Memory B cell (primary cell): ENCODE results near the gene RGS1.
"Not testable (repeated sequence)": the region's sequence is repeated elsewhere in the genome, so short reads cannot be mapped to it uniquely, and the experiment has no call there.

ENCODE experiments used
- ATAC-seq: fragments of 150-1000 bp; cut with Tn5 transposase; 2 replicates; pipeline ENCODE4 v1.10.0; 2021; ENCODE audit warnings: low read depth, mild to moderate bottlenecking, moderate library complexity
- DNase-seq, 2 donors: peaks; one replicate each; pipeline ENCODE4 v3.0.0; 2022; ENCODE audit warnings: low spot score in 2 of 2
- H3K27ac Mint-ChIP-seq: one replicate; pipeline ENCODE4 v1.8.0; 2022; ENCODE audit warnings: mild to moderate bottlenecking, moderate library complexity, mixed read lengths
- H3K27me3 Mint-ChIP-seq: one replicate; pipeline ENCODE4 v1.8.0; 2022; ENCODE audit warnings: mixed read lengths
- H3K36me3 Mint-ChIP-seq: one replicate; pipeline ENCODE4 v1.8.0; 2022; ENCODE audit warnings: mild to moderate bottlenecking, mixed read lengths
- H3K4me1 Mint-ChIP-seq: one replicate; pipeline ENCODE4 v1.8.0; 2022; ENCODE audit warnings: mixed read lengths
- H3K4me3 Mint-ChIP-seq: one replicate; pipeline ENCODE4 v1.8.0; 2022; ENCODE audit warnings: mild to moderate bottlenecking, moderate library complexity, mixed read lengths
- H3K9me3 Mint-ChIP-seq: one replicate; pipeline ENCODE4 v1.8.0; 2022; ENCODE audit warnings: mixed read lengths

Gene RGS1, protein sequence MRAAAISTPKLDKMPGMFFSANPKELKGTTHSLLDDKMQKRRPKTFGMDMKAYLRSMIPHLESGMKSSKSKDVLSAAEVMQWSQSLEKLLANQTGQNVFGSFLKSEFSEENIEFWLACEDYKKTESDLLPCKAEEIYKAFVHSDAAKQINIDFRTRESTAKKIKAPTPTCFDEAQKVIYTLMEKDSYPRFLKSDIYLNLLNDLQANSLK

GRCh38 chr1:192575499-192576189 lies at the start of gene RGS1:
TSS of gene RGS1 (plus strand) at chr1:192575773. CDS start at chr1:192575793, 20 bp downstream.
- Mint-ChIP-seq H3K36me3 (peaks cover 4% of the 10 kb centered on the region), H3K27me3 (no peaks in the 10 kb centered on the region), H3K9me3 (peaks cover 2% of the 10 kb centered on the region), H3K4me1 (peaks cover 11% of the 10 kb centered on the region), H3K27ac (peak within 1 kb of the TSS; percentile 97), H3K4me3 (peak within 1 kb of the TSS; percentile 67)
- ATAC-seq (peak; percentile 89), DNase-seq (peak; percentile 73 to 77)

- Mint-ChIP-seq H3K9me3 (no peaks in the 10 kb centered on the region), H3K4me3 (no peak overlapping the region), H3K27ac (no peak overlapping the region), H3K27me3 (peaks cover 1% of the 10 kb centered on the region), H3K4me1 (peaks cover 12% of the 10 kb centered on the region), H3K36me3 (no peaks in the 10 kb centered on the region)
- ATAC-seq, result no peak
- DNase-seq, result no peak
Observed at GRCh38 chr1:192527111-192527795, 48.3 kb upstream of the RGS1 start.

- Mint-ChIP-seq H3K27ac (no peak overlapping the region), H3K36me3 (no peaks in the 10 kb centered on the region), H3K9me3 (peaks cover 1% of the 10 kb centered on the region), H3K4me1 (peaks cover 12% of the 10 kb centered on the region), H3K27me3 (peaks cover 1% of the 10 kb centered on the region), H3K4me3 (no peak overlapping the region)
- DNase-seq (no peak), ATAC-seq (no peak)
Observed at GRCh38 chr1:192527950-192528349, 47.6 kb upstream of the RGS1 start.

GRCh38 chr1:192529031-192529755 lies 46.4 kb upstream of the RGS1 start:
- Mint-ChIP-seq H3K27me3 (peaks cover 1% of the 10 kb centered on the region), H3K27ac (no peak overlapping the region), H3K4me3 (no peak overlapping the region), H3K4me1 (peaks cover 12% of the 10 kb centered on the region), H3K9me3 (peaks cover 1% of the 10 kb centered on the region), H3K36me3 (no peaks in the 10 kb centered on the region)
- DNase-seq (no peak), ATAC-seq (no peak)

GRCh38 chr1:192529811-192530210 lies 45.8 kb upstream of the RGS1 start:
- H3K36me3 Mint-ChIP-seq, result no peaks in the 10 kb centered on the region
- peaks cover 12% of the 10 kb centered on the region for H3K4me1 Mint-ChIP-seq
- H3K27ac Mint-ChIP-seq, result no peak overlapping the region
- no peak overlapping the region for H3K4me3 Mint-ChIP-seq
- no peak for ATAC-seq
- H3K27me3 Mint-ChIP-seq, result peaks cover 1% of the 10 kb centered on the region
- H3K9me3 Mint-ChIP-seq, result peaks cover 1% of the 10 kb centered on the region
- no peak for DNase-seq

DNA sequence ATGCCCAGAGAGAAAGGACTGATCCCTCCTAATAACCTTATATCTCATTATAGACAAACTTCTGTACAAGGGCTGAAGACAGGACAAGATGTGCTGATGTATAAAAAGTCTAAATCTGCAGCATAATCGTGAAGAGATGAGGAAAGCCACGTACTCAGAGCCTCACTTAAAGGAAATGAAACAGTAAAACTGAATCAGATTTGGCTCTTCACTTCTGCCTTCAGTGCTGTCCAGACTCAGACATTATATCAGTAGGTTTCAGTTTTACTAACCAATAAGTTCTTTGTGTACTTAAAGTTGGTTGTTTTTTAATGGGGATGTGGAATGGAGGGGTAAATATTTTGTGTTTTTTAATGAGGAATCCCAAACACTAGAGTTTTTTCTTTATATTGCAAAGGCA lies 45.3 kb upstream of the RGS1 start:
- H3K36me3 Mint-ChIP-seq, result no peaks in the 10 kb centered on the region
- H3K27ac Mint-ChIP-seq, result no peak overlapping the region
- peaks cover 12% of the 10 kb centered on the region for H3K4me1 Mint-ChIP-seq
- H3K9me3 Mint-ChIP-seq, result peaks cover 1% of the 10 kb centered on the region
- H3K4me3 Mint-ChIP-seq, result no peak overlapping the region
- ATAC-seq, result peak; percentile 89
- peaks cover 1% of the 10 kb centered on the region for H3K27me3 Mint-ChIP-seq
- no peak for DNase-seq

- ATAC-seq, DNase-seq, H3K9me3 Mint-ChIP-seq, H3K27me3 Mint-ChIP-seq, H3K4me3 Mint-ChIP-seq, H3K36me3 Mint-ChIP-seq, H3K27ac Mint-ChIP-seq: not testable (repeated sequence)
- H3K4me1 Mint-ChIP-seq, result peaks cover 12% of the 10 kb centered on the region
Observed at GRCh38 chr1:192531037-192531703, 44.4 kb upstream of the RGS1 start.

DNA sequence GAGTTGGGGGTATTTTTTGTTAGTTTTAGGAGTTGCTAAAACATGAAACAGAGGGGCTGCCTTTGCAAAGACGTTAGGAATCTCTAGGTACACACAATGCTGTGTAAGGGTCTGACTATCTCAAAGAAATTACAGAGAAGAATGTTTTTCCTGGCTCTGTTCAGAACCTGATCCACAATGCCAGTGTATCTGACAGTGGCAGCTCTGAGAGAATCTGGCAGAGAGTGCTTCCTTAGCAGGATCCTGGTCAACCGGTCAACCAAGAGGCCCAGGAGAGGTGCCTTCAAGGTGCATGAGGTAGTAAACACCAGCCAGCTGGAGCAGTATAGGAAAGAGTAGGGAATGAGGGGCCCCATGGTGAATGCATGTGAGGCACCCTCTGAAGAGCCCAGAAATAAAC lies 40.9 kb upstream of the RGS1 start:
- Mint-ChIP-seq H3K4me1 (peaks cover 17% of the 10 kb centered on the region), H3K27ac (no peak overlapping the region), H3K36me3 (no peaks in the 10 kb centered on the region), H3K27me3 (peaks cover 1% of the 10 kb centered on the region), H3K4me3 (no peak overlapping the region), H3K9me3 (peaks cover 1% of the 10 kb centered on the region)
- DNase-seq, result no peak
- no peak for ATAC-seq

DNA sequence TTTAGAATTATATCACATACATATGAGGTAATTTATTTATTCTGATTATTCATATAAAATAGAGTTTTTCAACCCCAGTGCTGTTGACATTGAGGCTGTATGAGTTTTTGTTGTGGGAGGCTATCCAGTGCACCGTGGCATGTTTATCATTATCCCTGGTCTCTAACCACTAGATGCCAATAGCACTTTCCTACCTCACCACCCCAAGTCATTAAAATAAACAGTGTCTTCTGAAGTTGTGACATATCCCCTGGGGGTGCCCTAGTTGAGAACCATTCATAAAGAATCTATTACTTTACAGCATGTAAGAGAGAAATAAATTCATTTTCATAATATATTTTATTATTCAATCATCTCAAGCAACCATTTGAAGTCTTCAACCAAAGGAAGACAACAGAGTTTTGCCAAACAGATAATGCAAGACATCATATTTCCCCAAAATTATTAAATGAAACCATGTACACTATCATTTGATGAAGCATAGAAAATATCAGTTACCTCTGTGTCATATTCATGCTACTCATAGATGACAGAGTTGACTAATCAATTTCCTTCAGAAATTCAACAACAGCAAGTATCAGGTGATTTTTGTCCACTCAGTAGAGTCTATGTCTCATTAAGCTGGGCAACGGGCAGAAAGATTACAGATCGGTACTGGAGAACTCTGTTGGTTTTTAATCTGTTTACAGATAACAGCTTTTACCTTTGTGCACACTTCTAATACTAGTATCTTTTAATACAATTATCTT lies 39.5 kb upstream of the RGS1 start:
- H3K4me1 Mint-ChIP-seq, result peaks cover 13% of the 10 kb centered on the region
- no peaks in the 10 kb centered on the region for H3K36me3 Mint-ChIP-seq
- no peak overlapping the region for H3K27ac Mint-ChIP-seq
- no peak for ATAC-seq
- no peak overlapping the region for H3K4me3 Mint-ChIP-seq
- no peaks in the 10 kb centered on the region for H3K27me3 Mint-ChIP-seq
- H3K9me3 Mint-ChIP-seq, result peaks cover 1% of the 10 kb centered on the region
- DNase-seq, result no peak

DNA sequence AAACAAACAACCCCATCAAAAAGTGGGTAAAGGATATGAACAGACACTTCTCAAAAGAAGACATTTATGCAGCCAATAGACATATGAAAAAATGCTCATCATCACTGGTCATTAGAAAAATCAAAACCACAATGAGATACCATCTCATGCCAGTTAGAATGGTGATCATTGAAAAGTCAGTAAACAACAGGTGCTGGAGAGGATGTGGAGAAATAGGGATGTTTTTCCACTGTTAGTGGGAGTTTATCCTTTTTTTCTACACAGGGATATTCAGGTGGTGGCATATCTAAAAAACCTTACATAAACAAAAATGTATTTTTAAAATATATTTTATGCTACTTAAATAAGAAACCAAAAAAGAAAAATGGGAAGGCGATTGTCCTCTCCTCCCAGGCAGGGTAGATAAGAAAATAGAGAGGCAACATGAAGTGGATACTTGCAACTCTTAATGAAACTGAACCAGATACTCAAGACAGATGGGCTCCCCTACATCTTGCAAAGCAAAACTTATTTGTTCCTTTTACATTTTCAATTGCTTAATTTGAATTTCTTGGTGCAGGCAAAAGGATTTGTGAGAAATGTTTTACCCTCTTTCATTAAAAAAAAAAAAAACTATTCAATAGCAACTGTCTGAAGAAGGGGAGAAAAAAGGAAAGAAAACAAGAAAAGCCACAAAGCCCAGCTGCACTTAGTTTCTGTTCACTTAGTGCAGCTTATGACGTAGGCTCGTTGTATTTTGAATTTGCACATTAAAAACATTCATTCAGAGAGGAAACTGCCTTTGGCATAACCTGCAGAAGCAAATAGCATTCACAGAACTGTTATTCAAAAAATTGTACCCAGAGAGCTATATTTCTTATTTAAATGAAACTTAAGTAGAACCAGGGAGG lies 36.9 kb upstream of the RGS1 start:
- H3K9me3 Mint-ChIP-seq, result no peaks in the 10 kb centered on the region
- H3K4me1 Mint-ChIP-seq, result peaks cover 16% of the 10 kb centered on the region
- H3K4me3 Mint-ChIP-seq, result peak overlapping the region; percentile 6
- no peaks in the 10 kb centered on the region for H3K27me3 Mint-ChIP-seq
- DNase-seq, result peak in 1 of 2 donors; percentile 50
- H3K27ac Mint-ChIP-seq, result peak overlapping the region; percentile 90
- H3K36me3 Mint-ChIP-seq, result no peaks in the 10 kb centered on the region
- ATAC-seq, result peak; percentile 87

- H3K9me3 Mint-ChIP-seq, result no peaks in the 10 kb centered on the region
- ATAC-seq, result peak; percentile 37
- H3K27me3 Mint-ChIP-seq, result no peaks in the 10 kb centered on the region
- peak overlapping the region; percentile 19 for H3K4me3 Mint-ChIP-seq
- H3K4me1 Mint-ChIP-seq, result peaks cover 16% of the 10 kb centered on the region
- peak overlapping the region; percentile 90 for H3K27ac Mint-ChIP-seq
- no peak for DNase-seq
- no peaks in the 10 kb centered on the region for H3K36me3 Mint-ChIP-seq
Observed at GRCh38 chr1:192539297-192540092, 36.1 kb upstream of the RGS1 start.

DNA sequence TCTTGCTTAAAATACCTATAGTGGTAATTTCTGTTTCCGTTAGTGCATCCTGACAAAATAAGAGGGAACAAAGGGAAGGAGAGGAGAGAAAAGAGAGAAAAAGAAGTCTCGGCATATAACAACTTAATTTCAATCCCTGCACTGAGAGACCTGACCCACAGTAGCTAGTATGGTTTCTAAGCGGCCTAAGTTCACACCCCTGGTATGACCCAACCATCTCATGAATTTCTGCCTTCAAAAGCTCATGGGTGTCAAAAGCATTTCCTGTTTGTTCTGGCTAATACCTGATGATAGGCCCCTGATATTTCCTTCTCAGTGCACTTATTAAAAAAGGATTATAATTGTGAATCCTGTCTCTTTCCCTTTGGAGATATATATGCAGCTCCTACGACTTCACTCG lies 32.1 kb upstream of the RGS1 start:
- Mint-ChIP-seq H3K36me3 (no peaks in the 10 kb centered on the region), H3K4me3 (no peak overlapping the region), H3K27me3 (no peaks in the 10 kb centered on the region), H3K4me1 (peaks cover 22% of the 10 kb centered on the region), H3K27ac (no peak overlapping the region), H3K9me3 (no peaks in the 10 kb centered on the region)
- no peak for DNase-seq
- ATAC-seq, result no peak
